Esophagus mucosa (tissue), 1 donor: ENCODE data around the gene BLMH. TPM values are rescaled to one million over a fixed set of nuclear protein-coding genes. Genes with fewer than 3 reads are reported as not detected.

ENCODE experiments used
- ATAC-seq: fragments of 200-7000 bp; cut with Tn5 transposase; one replicate; pipeline ENCODE4 v1.9.1; 2020
- total RNA-seq: library from RNA; stranded (reverse); gene quantifications from one replicate; pipeline ENCODE4 v1.2.4, GENCODE V29; 2023
- donor health status: DM: yes; HTN: yes; CAD: no.

The BLMH gene, protein sequence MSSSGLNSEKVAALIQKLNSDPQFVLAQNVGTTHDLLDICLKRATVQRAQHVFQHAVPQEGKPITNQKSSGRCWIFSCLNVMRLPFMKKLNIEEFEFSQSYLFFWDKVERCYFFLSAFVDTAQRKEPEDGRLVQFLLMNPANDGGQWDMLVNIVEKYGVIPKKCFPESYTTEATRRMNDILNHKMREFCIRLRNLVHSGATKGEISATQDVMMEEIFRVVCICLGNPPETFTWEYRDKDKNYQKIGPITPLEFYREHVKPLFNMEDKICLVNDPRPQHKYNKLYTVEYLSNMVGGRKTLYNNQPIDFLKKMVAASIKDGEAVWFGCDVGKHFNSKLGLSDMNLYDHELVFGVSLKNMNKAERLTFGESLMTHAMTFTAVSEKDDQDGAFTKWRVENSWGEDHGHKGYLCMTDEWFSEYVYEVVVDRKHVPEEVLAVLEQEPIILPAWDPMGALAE
- total RNA-seq: 25.4 TPM

GRCh38 chr17:30291543-30292285 is at the start of gene BLMH:
Gene BLMH, minus strand, starts transcription at chr17:30291944. Its CDS starts 125 bp downstream, at chr17:30291819.
- ATAC-seq: peak; percentile 86

DNA sequence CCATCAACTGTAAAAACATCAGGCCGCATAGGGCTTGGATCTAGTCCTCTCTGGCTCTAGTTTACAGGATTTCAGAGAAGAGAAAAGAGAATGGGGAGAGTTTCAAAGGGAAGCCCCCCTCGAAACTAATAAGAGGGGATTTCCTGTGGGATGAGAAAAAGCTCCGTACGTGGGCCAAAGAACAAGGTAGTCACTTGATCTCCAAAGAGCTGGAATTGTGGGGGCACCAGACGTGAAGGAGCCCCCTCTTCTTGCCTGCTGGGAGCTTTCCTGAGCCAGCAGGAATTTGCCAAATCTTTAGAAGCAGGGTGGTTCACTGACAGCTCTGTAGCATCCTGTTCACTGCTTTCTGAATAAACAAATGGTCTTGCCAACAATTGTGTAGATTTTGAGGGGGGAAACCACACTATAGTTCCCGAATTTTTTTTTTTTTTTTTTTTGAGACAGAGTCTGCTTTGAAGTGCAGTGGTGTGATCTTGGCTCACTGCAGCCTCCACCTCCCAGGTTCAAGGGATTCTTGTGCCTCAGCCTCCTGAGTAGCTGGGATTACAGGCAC is 49.1 kb upstream of the BLMH start:
- ATAC-seq: no peak

- ATAC-seq: no peak
Observed at GRCh38 chr17:30339086-30339485, 47.3 kb upstream of the BLMH start.

DNA sequence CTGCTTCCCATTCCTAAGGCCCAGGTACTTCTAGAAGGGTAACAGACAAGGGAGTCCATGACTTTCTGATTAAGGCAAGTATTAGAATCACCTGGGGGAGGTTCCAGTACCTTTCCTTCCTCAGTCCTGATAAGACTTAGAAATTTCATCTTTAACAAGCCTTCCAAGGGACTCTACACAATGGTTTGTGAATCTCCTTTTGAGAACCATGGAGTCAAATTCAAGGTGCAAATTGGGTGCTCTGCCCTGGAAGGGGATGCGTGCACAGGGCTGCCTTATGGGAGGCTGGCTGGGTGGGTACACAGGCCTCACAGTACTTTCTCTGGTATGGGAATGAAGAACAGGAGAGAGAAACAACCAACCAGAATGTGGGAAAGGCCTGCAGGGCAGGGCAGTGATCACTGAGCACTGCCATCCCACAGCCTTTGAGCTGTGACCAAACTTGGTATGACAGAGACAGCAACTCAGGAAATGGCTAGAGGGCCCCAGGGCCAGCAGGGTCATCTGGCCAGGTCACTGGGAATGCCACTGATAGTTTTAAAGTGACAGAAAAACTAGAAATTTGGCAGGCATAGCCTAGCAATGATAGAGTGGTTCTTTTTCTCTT is 45.8 kb upstream of the BLMH start:
- ATAC-seq: no peak

GRCh38 chr17:30336369-30337171 is 44.8 kb upstream of the BLMH start:
- peak; percentile 24 for ATAC-seq

GRCh38 chr17:30334421-30334820 is 42.7 kb upstream of the BLMH start:
- no peak for ATAC-seq

DNA sequence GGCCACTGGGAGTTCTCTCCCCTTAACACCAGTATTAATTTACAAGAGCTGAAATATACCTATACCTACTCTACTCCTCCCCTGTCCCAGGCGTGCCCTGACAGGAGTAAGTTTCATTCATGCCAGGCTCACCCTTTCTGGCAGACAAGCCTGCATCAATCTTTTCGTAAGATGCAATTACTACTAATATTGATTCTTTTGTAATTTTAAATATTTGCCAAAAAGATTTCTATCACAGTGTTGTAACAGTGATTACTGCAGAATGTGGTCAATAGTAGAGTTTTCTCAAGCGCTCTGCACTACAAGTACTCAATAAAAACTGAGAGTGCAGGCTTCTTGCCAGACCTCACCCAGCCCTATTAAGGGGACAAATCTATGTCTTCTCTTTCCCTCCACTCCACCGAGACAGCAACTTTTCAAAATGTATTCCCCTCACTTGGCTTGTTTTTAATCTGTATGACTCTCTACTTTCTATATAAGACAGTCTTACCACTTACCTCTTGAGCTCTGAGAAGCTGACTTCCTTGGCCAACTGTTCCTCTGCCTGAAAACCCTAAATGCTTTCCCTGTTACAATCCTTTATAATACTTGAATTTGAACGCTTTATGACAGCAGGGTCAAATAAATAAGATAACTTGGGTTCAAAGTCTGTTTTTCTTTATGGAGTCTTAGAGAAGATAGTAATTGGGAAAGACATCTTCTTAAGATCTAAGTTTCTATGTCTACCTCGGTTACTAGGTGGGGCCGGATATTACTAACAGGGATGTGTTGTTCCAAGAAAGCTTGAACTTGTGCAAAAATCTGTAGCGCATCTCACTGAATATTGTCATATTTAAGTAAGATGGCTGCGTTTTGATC is 42.0 kb upstream of the BLMH start, which contains the start of gene TMIGD1:
TSS of gene TMIGD1 (minus strand) at position 555 of the 858 bp plus-strand sequence. CDS start 1,924 bp downstream, outside the sequence.
- ATAC-seq: peak; percentile 77

GRCh38 chr17:30332057-30332542 is 40.4 kb upstream of the BLMH start:
- ATAC-seq: no peak

GRCh38 chr17:30326809-30327208 is 35.1 kb upstream of the BLMH start:
- ATAC-seq: no peak

DNA sequence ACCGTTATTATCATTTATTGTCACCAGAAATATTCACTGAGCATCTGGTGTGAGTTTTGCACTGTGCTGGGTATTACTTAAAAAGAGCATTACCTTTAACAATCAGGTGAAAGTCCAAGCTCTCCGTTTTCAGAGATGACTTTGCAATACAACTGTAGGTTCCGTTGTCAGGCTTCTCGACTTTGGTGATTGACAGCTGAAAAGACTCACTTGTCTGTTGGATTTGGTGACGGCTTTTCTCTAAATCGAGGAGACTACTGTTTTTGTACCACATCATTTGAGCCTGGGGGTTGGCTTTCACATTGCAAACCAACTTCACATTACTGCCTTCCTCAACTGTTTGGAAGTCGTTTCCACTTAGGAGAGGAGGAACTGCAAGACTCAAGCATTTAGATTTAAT is 33.0 kb upstream of the BLMH start:
- ATAC-seq: no peak

GRCh38 chr17:30323895-30324319 is 32.2 kb upstream of the BLMH start:
- peak; percentile 79 for ATAC-seq

DNA sequence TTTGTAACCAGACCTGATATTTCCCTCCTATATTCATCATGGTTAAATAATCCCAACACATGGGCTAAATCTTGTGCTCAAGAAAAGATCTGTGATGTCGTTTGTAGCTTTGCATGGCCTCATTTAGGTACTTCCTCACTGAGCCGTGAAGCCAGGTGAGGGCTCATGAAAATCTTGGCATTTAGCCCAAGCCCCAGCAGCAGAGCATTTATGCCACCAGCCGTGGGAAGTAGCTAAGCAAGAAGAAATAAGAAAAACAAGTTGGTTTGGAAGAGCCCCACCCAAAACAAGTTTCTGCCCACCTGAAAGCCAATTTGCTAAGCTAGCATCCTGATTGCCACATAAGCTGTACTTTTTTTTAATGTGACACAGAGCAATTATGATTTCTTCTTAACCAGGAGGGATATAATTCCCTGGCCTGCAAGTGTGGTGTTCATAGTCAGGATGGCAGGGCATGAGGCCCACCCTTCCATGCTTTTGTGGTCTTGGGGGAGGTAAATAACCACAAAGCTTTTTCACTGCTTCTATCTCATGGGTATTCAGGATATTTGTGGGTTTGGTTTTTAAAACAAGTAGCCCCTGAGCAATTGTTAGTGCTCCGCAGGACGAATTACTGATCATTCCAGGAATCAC is 31.6 kb upstream of the BLMH start:
- peak; percentile 60 for ATAC-seq

- ATAC-seq: peak; percentile 53
Observed at GRCh38 chr17:30321314-30321713, 29.6 kb upstream of the BLMH start.

DNA sequence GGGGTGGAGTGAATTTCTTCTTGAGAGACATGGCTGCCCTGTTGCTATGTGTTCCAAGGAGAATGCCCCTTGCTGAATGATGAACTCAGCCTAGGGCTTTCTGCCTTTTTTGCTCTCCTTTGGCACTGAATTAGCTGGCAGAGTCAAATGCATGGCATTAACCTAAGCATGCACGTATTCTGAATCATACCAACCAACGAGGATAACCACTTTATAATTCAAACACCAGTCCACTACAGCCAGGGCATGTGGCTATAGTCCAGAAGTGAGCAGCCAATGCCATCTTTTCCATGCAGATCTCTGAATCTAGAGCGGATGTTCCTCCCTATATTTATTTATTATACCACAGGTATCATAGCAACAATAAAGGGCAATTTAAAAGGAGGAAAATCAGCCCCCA is 26.4 kb upstream of the BLMH start:
- no peak for ATAC-seq

- no peak for ATAC-seq
Observed at GRCh38 chr17:30316736-30317135, 25.0 kb upstream of the BLMH start.

DNA sequence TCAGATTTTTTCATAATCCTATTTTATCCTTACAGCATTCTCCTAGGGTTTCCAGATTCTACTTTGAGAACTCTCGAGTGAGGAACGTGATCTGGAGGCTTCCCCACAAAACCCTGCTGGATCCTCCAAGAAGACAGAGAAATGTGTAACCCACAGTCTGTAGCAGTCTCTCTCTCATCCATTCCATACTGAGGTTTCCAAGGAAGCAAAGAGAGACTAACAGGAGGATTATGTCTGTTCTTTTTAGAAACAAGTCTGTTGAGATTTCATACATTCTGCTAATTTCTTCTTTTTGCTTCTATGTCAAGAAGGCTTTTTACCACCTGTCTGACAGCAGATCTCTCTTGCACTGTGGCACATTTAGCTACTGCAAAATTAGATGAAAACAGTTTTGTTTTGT is 23.4 kb upstream of the BLMH start:
- ATAC-seq: no peak

DNA sequence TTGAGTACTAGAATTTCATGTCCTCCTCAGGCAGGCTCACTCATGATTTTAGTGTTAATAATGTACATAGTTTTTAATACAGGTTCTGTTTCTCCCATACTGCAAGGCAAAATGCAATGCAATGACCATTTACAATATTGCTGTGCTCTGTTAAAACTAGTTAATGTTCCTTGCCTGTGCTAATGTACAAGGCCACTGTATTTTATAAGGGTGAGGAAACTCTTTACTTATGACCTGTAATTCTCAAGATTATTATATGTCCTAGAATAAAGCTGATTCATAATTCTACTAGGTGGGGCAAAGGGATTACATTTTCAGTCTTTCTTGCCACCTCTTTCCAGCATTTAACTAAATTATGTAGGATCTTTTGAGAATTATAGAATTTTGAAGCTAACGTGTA is 22.7 kb upstream of the BLMH start:
- no peak for ATAC-seq

- ATAC-seq: peak; percentile 73
Observed at GRCh38 chr17:30312226-30312625, 20.5 kb upstream of the BLMH start.

GRCh38 chr17:30310562-30310961 is 18.8 kb upstream of the BLMH start:
- ATAC-seq: no peak

DNA sequence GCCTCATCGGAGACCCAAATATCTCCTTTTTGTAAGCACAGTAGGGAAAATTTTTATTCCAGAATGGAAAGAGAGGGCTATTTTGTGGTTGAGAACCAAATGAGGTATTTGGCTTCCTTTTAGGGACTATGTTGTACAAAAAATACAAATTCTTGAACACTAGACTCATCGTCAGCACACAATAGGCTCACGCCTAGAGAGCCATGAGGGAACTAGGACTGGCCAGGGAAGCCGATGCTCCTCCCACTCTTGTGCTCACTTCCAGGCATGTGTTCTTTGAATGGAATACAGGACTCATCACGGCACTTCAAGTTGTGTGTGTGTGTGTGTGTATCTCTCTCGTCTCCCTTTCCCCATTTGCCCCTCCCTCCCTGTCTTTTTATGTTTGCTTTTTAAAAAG is 17.8 kb upstream of the BLMH start:
- no peak for ATAC-seq
